Lung (tissue), 12 donors: ENCODE measurements around the gene ABR. TPM values are rescaled to one million over a fixed set of nuclear protein-coding genes. Genes with fewer than 3 reads are reported as not detected.

Experiments used
- ATAC-seq: fragments of 200-7000 bp; cut with Tn5 transposase; one replicate; pipeline ENCODE4 v1.9.1; 2020; ENCODE audit warnings: moderate number of reproducible peaks; ENCODE audit not compliant: insufficient read depth, low FRiP score
- DNase-seq, 3 donors: peaks; one replicate each; pipeline ENCODE4 v3.0.0-alpha.2; 2013 to 2017
- H3K27ac ChIP-seq, 2 donors: one replicate each; pipeline ENCODE4 v1.5.1; 2013; ENCODE audit warnings: mild to moderate bottlenecking in 2 of 2, moderate library complexity in 2 of 2, control low read depth in 1 of 2, inconsistent platforms in 1 of 2, low read depth in 1 of 2, low read length in 1 of 2
- H3K27me3 ChIP-seq, 3 donors: one replicate each; pipeline ENCODE4 v1.5.1; 2013; ENCODE audit warnings: low read length in 2 of 3; ENCODE audit not compliant: control insufficient read depth in 3 of 3, insufficient read depth in 3 of 3
- H3K36me3 ChIP-seq, 4 donors: one replicate each; pipeline ENCODE4 v1.5.1; 2013; ENCODE audit warnings: low read length in 4 of 4, mild to moderate bottlenecking in 1 of 4, moderate library complexity in 1 of 4; ENCODE audit not compliant: control insufficient read depth in 4 of 4, insufficient read depth in 4 of 4
- H3K4me1 ChIP-seq, 5 donors: one replicate each; pipeline ENCODE4 v1.5.1; 2013; ENCODE audit warnings: low read length in 5 of 5, mild to moderate bottlenecking in 2 of 5, moderate library complexity in 1 of 5; ENCODE audit not compliant: control insufficient read depth in 5 of 5, insufficient read depth in 5 of 5
- H3K4me3 ChIP-seq: one replicate; pipeline ENCODE4 v1.5.1; 2013; ENCODE audit warnings: mild to moderate bottlenecking, control low read depth, moderate library complexity
- H3K9ac ChIP-seq, 2 donors: one replicate each; pipeline ENCODE4 v1.5.1; 2013; ENCODE audit warnings: low read length in 2 of 2, control low read depth in 1 of 2; ENCODE audit not compliant: insufficient read depth in 1 of 2
- H3K9me3 ChIP-seq, 4 donors: one replicate each; pipeline ENCODE4 v1.5.1; 2013; ENCODE audit warnings: low read length in 3 of 4, mild to moderate bottlenecking in 1 of 4, moderate library complexity in 1 of 4; ENCODE audit not compliant: control insufficient read depth in 4 of 4, insufficient read depth in 3 of 4
- WGBS, 2 donors: extraction: QIAGEN DNeasy Blood & Tissue Kit; methylation state at CpG; one replicate each; pipeline ENCODE4 v1.1.7; 2013; 5-methylcytosine and 5-hydroxymethylcytosine counted together
- polyA plus RNA-seq, 2 donors: library from polyadenylated mRNA; stranded (reverse); fragments of 200-250 nt; gene quantifications; one replicate each; pipeline ENCODE4 v1.2.1, GENCODE V29; 2013
- total RNA-seq, 2 donors: library from RNA; depleted of rRNA in 1 of 2; stranded (reverse); fragments of >200 nt in 1 of 2; gene quantifications; one replicate each; pipeline ENCODE4 v1.2.1, GENCODE V29; 2014 to 2021
- TF ChIP-seq, protein P1 (sequence below): IDR thresholded peaks from 2 replicates; pipeline ENCODE4 v1.5.1; 2012; ENCODE audit warnings: mild to moderate bottlenecking; ENCODE audit errors: control extremely low read depth, extremely low read depth
- donor health status: control.
- donor health status: control.
- donor health status: Bipolar disorder and iron deficiency.
- donor health status: healthy.
- donor health status: DM: yes; HTN: yes; CAD: no.

ABR gene
- total and polyA plus RNA-seq, 4 donors: 54.8 to 187 (median 70.2) TPM

DNA sequence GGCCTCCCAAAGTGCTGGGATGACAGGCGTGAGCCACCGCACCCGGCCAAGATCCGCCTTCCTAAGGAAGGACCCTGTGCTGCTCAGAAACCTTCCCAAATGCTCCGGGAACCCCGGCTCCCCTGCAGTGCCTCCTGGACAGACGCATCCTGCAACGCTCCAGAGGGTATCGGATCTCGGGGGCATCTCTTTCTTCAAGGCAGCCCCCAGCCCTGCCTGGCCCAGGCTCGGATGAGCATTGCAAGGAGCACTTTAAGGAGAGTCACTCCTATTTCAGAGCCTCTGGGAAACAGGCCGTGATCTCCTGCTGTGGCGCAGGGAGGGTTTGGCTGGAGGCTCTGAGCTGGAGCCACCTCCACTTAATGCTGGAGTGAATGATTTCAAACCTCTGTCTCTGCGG lies 17.2 kb upstream of the ABR start:
- DNase-seq: no peak
- no peak for ATAC-seq
- Histone ChIP-seq H3K36me3 (no peaks in the 10 kb centered on the region), H3K9me3 (no peaks in the 10 kb centered on the region), H3K4me1 (peaks cover 0 to 16% (median 8%) of the 10 kb centered on the region in 5 donors), H3K4me3 (no peak overlapping the region), H3K9ac (no peak overlapping the region), H3K27me3 (no peaks in the 10 kb centered on the region), H3K27ac (peak overlapping the region in 1 of 2 donors; percentile 58)
- TF ChIP-seq, protein P1, sequence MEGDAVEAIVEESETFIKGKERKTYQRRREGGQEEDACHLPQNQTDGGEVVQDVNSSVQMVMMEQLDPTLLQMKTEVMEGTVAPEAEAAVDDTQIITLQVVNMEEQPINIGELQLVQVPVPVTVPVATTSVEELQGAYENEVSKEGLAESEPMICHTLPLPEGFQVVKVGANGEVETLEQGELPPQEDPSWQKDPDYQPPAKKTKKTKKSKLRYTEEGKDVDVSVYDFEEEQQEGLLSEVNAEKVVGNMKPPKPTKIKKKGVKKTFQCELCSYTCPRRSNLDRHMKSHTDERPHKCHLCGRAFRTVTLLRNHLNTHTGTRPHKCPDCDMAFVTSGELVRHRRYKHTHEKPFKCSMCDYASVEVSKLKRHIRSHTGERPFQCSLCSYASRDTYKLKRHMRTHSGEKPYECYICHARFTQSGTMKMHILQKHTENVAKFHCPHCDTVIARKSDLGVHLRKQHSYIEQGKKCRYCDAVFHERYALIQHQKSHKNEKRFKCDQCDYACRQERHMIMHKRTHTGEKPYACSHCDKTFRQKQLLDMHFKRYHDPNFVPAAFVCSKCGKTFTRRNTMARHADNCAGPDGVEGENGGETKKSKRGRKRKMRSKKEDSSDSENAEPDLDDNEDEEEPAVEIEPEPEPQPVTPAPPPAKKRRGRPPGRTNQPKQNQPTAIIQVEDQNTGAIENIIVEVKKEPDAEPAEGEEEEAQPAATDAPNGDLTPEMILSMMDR: no peak
- 78 to 82% methylated on average over 14 of the region's 14 CpGs for WGBS, 2 donors

DNA sequence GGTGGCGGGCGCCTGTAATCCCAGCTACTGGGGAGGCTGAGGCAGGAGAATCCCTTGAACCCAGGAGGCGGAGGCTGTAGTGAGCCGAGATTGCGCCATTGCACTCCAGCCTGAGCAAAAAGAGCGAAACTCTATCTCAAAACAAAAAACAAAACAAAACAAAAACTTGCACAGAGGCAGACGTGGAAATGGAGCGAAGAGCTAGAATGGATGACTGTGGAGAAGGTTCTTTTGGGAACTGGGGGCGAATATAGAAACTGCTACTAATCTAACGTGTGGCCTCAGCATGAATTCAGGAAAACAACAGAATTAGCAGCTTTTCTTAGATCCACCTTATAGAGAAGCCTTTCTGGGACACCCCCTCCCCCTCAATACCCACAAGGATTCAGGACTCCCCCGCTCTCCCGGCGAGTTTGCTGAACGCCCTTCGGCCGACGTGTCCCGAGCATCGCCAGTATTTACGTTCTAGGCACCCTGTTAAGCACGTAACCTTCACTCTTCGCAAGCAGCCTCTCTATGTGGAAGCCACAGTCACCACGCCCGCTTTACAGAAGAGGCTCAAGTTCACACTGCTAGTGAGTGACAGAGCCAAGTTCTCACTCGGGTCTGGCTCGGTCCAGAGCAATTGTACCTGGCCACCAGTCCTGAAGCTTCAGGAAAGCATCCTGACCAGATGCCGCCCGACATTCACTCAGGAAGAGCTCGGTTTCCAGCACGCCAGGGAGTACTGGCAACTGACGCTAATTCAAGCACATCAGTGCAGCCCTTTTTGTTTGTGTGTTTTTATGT lies 13.3 kb upstream of the ABR start:
- DNase-seq (no peak), ATAC-seq (no peak)
- Histone ChIP-seq H3K36me3 (no peaks in the 10 kb centered on the region), H3K27me3 (no peaks in the 10 kb centered on the region), H3K9me3 (no peaks in the 10 kb centered on the region), H3K4me1 (peaks cover 0 to 25% (median 13%) of the 10 kb centered on the region in 5 donors), H3K9ac (no peak overlapping the region), H3K4me3 (no peak overlapping the region), H3K27ac (no peak overlapping the region)
- 75 to 82% methylated on average over 31 of the region's 31 CpGs for whole genome bisulfite sequencing, 2 donors
- TF ChIP-seq, protein P1: no peak

DNA sequence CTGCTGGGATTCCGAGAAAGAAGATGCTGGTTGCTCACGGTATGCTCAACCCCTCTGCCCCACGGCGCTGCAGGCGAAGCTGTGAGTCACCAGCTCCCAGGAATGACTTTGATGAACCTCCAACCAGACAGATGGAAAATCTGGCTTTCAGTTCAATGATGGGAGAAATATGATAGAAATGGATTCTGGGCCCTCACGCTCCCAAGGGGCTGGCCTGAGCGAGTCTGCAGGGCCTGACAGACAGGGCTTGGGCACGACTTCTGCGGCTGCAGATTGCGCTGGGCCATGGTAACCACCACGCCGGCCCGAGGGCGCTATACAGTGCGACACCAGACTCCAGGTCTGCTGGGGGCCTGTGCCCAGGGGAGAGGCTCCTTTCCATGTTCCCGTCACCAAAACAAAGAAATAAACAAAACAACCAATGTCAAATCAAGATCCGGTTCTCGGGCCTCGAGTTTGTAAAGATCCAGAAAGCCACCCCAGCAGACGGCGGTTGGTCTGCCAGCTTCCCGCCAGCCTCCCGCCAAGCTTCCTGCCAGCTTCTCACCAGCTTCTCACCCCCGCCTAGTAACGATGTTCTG lies 11.1 kb upstream of the ABR start:
- H3K9ac ChIP-seq: no peak overlapping the region
- TF ChIP-seq, protein P1: no peak
- 78 to 79% methylated on average over 25 of the region's 25 CpGs for WGBS, 2 donors
- no peak for DNase-seq
- no peak for ATAC-seq
- H3K9me3 ChIP-seq: no peaks in the 10 kb centered on the region
- H3K4me1 ChIP-seq: peaks cover 5 to 19% (median 7%) of the 10 kb centered on the region in 5 donors
- H3K27me3 ChIP-seq: no peaks in the 10 kb centered on the region
- H3K36me3 ChIP-seq: no peaks in the 10 kb centered on the region
- H3K27ac ChIP-seq: no peak overlapping the region
- H3K4me3 ChIP-seq: no peak overlapping the region
